Ramos (cell line): Measurements from ENCODE around the gene ST8SIA6.

ENCODE experiments used
- in situ Hi-C: fragments of 300-500 bp; cut with MboI; formaldehyde crosslinking; loops from one replicate; pipeline ENCODE4 v1.14.3; 2022; ENCODE audit warnings: low sequenced_read_pairs; ENCODE audit not compliant: unreplicated experiment

Gene ST8SIA6

DNA sequence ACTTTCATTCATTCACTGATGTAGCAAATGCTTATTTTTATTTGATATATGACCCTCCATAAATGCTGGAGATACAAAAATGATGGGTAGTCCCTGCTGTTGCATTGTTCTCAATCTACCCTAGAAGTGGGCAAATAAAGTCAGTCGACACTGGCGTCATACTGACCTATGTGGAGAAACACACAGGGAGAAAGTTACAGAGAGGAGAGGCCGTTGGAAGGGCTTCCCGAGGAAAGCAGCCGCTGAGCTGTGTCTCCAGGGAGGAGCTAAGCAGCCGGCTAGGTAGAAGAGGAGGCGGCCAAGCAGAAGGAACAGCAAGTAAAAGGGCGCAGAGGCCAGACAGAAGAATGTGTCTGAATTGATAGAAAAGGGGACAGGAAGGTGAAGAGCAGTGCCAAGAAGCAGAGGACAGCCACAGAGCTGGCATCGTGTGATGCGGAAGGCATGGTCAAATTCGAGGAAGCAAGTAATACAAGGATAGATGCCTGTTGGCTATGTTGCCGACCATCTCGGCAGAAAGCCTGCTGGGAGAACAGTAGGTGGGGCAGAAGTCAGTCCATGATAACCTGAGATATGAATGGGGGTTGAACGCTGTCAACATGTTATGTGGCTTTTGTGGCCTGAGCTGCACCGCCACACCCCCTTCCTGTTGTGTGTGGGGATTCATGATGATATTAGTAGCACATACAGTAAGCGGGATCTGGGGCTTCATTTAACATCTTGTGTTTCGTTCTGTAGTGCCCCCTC is 25.9 kb downstream of the ST8SIA6 start:
- in situ Hi-C loops: loop anchor here (25.0 kb wide), 1 partner anchor 591 kb away; no protein-coding TSS in a partner anchor

- in situ Hi-C loops: loop anchor here (25.0 kb wide), 1 partner anchor 591 kb away; no protein-coding TSS in a partner anchor
Measured at GRCh38 chr10:17427666-17428350, 26.6 kb downstream of the ST8SIA6 start.

GRCh38 chr10:17427201-17427600 is 27.2 kb downstream of the ST8SIA6 start:
- in situ Hi-C loops: loop anchor here (25.0 kb wide), 1 partner anchor 590 kb away; no protein-coding TSS in a partner anchor

DNA sequence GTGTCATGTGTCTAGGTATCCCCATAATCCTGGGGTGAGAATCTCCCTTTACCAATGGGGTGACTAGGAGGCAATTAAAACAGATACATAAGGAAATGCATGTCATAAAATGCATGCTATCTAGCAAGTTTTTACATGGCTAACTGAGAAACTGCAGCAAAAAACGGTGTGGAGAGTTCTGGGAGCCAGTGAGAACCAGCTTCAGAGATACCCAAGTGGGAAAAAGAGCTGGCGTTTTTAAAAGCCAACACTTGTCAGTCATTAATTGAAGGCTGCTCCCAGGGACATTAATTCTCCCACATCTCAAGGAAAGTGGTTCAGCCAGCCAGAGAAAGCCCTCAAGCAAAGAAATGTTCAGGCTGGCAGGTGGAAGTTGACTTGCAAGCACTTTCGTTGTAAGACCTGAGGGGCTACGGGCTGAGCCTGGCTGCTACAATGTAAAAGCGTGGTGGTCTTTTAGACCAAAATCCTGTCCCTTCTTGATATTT is 28.1 kb downstream of the ST8SIA6 start:
- in situ Hi-C loops: loop anchor here (25.0 kb wide), 1 partner anchor 589 kb away; no protein-coding TSS in a partner anchor

GRCh38 chr10:17425584-17426262 is 28.7 kb downstream of the ST8SIA6 start:
- in situ Hi-C loops: loop anchor here (25.0 kb wide), 1 partner anchor 588 kb away; no protein-coding TSS in a partner anchor

DNA sequence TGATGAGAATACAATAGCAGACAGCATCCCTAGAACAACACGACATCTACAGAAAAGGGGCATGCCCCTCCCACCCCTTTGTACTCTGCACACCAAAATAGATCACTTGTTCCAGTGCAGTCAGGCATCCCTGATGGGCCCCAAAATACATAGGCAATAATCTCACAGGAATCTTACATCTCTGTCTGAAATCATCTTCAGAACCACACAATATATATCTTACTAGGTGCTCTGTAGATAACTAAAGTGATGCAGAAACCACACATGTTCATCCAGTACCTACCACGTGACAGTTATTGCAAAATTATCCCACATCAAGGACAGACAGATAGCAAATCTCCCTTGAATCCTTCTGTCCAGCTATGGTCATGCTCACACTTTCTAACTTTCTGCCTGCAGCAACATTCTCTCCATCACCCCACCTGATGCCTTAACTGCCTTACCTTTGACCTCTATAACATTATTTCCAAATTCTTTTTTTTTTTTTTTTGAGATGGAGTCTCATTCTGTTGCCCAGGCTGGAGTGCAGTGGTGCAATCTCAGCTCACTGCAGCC is 30.7 kb downstream of the ST8SIA6 start:
- in situ Hi-C loops: no loop called here

DNA sequence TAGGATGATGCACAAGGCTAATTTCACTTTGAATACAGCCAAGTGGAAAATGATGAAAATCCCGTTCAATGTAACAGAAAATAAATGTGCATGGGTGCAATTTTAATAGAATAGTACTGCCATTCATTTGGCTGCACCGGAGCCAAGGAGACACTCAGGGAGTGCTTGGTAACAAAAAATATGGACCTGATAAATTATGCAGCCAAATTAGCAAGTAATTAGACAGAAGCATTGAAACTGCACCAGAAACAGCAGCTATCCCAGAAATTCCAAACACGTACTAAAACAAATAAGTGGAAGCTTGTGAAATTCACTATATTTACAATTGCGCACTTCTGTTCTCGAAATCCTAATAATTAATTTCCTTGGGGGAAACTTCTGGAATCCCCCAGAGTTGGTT is 31.5 kb downstream of the ST8SIA6 start:
- in situ Hi-C loops: no loop called here

- in situ Hi-C loops: no loop called here
Measured at GRCh38 chr10:17418249-17418648, 36.1 kb downstream of the ST8SIA6 start.

DNA sequence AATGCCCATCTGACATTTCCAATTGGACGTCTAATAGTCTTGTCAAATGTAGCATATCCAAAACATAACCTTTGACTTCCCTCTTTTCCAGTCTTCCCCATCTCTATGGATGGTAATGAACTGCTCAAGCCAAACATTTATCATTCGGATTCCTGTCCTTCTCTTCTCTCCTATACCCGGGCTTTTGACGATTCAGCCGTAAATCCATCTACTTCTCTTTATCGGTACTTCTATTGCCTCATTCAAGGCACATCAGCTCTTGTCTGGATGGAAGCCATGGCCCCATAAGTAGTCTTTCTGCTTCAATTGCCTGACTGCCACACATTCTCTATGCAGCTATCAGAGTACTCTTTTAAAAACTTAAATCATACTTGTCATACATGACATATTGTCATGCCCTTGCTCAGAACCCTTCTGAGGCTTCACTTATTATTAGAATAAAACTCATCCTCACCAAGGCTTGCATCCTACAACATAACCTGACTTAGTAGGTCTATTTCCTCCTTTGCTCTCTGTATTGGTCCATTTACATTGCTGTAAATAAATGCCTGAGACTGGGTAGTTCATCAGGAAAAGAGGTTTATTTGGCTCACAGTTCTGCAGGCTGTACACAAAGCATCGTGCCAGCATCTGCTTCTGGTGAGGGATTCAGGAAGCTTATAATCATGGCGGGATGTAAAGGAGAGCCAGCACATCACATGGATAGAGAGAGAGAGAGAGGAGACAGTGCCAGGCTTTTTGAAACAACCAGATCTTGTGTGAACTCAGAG is 37.8 kb downstream of the ST8SIA6 start:
- in situ Hi-C loops: no loop called here

GRCh38 chr10:17415046-17415658 is 39.2 kb downstream of the ST8SIA6 start:
- in situ Hi-C loops: no loop called here

- in situ Hi-C loops: no loop called here
Measured at GRCh38 chr10:17414484-17414883, 39.9 kb downstream of the ST8SIA6 start.

- in situ Hi-C loops: no loop called here
Measured at GRCh38 chr10:17413876-17414275, 40.5 kb downstream of the ST8SIA6 start.

DNA sequence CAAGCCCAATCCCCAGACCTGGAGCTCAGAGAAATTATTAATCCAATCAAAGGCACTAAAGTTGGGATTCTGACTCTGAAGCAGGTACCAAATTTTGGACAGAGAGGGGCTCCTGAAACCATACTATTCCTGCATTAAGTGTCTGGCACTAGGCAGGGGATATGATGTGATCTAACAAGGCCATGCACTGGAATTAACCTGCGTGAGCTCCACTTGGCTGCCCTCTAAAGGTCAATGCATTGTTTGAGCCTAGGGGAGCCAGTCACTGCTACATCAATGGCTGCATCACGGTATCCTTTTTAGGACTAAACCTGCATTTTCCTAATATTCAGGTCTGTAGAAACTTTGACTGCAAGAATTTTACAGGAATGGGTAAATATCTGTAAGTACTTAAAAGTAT is 42.1 kb downstream of the ST8SIA6 start:
- in situ Hi-C loops: no loop called here

GRCh38 chr10:17410907-17411306 is 43.5 kb downstream of the ST8SIA6 start:
- in situ Hi-C loops: no loop called here

GRCh38 chr10:17409170-17409733 is 45.1 kb downstream of the ST8SIA6 start:
- in situ Hi-C loops: no loop called here

- in situ Hi-C loops: no loop called here
Measured at GRCh38 chr10:17407047-17407446, 47.3 kb downstream of the ST8SIA6 start.

DNA sequence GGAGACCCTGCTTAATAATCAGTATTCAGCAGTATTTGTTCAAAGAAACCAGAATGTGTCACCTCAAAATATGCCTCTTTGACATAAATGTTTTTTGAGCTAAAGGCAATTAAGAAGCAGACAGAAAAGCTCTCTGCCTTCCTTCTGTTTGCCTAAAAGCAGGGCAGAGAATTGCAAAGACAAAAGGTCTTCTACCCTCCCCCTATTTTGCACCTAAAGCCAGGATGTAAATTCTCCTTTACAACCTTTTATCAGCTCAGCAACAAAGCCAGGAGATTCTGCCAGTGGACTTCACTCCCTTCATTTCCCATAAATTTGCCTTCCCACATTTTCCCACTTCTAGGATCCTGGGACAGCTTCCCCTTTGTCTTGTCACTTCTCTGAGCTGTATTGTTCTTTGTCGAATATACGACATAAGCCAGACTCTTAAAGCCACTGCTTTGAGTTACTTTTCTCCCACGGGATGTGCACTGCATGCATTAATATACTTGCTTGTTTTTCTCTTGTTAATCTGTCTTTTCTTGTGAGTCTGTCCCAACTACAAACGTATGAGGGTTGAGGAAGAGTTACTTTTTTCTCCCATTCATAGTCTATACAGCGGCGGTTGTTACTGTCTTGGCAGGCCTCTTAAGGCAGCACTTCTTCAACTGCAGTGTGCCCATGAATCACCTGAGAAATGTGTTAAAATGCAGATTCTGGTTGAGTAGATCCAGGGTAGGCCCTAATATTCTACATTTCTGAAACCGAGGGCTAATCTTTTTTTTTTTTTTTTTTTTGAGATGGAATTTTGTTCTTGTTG is 48.2 kb downstream of the ST8SIA6 start:
- in situ Hi-C loops: no loop called here

- in situ Hi-C loops: no loop called here
Measured at GRCh38 chr10:17403161-17403560, 51.2 kb downstream of the ST8SIA6 start.
